Activated CD8-positive, alpha-beta memory T cell treated with anti-CD3 and anti-CD28 coated beads for 36 hours (primary cell): ENCODE measurements around the gene NEK6. TPM values are rescaled to one million over a fixed set of nuclear protein-coding genes. Genes with fewer than 3 reads are reported as not detected.

Source experiments
- CTCF ChIA-PET: fragments of 350-600 bp; sonication (Branson Sonifier 250); formaldehyde crosslinking; loops from one replicate; lab custom pipeline; 2021; ENCODE audit warnings: antibody characterized with exemption; lab: Charles Lee
- POLR2A ChIA-PET: fragments of 350-600 bp; sonication (Branson Sonifier 250); formaldehyde crosslinking; loops from one replicate; lab custom pipeline; 2021; ENCODE audit warnings: antibody characterized with exemption; lab: Charles Lee
- total RNA-seq, 2 experiments: library from RNA; stranded (reverse); gene quantifications; one replicate each; pipeline ENCODE4 v1.2.3, GENCODE V29; 2021

The NEK6 gene
- total RNA-seq, 2 experiments from 2014 or later, result 26.5 to 29.4 TPM

DNA sequence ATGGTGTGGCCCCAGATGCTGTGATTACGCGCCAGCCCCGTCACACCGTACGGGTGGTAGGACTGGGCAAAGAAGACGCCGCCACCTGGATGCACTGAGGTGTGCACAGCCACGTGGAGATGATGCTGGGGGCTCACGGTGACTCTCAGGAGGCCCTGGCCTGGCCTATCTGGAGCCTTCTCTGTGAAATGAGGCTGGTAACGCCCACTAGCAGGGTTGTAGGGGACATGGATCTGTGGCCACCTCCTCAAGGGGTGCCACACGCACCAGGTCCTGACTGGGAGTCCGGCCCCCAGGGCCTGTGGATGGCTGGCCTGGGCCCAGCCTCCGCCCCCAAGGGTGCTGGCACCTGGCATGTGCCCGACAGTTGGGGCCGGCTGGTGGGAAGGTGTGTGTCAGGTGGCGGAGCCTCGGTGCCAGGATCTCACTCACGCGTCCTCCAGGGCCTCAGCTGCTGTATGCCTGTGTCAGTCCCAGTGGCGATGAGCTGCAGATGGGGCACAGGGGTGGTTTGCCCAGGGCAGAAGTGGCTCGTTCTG, 32.4 kb downstream of the NEK6 start:
- ChIA-PET POLR2A (no interaction called here), CTCF (no interaction called here)

DNA sequence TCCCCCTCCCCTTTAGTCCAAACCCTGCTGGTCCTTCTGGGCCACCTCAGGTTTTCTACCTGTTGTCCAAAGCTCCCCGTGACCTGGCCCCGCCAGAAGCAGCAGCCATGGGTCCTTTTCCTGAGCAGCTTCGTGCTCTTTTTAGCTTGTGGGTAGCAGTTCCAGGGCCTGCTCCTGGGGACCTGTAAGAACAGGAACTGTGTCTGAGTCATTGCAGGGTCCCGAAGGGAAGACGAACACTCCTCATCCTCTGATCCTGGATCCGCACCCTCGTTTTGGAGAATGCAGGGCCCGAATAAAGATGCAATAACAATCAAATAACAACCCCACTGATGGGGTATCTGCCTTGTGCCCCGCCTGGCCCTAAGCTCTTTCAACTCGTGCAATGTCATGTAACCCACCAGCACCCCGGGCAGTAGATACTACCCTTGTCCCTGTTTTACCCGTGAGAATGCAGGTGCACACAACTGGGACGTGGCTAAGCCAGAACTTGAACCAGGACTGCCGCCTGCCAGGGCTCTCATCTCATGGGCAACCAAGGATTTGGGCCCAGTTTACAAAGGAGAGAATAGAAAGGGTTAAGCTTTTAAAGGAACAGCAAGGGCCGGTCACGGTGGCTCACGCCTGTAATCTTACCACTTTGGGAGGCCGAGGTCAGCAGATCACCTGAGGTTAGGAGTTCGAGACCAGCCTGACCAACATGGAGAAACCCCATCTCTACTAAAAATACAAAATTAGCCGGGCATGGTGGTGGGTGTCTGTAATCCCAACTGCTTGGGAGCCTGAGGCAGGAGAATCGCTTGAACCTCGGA, 33.2 kb downstream of the NEK6 start:
- ChIA-PET POLR2A (no interaction called here), CTCF (interaction anchor here (1.0 to 2.7 kb wide), 2 partner anchors 89 to 164 kb away, joined by 4 to 12 read pairs; no protein-coding TSS in a partner anchor)

DNA sequence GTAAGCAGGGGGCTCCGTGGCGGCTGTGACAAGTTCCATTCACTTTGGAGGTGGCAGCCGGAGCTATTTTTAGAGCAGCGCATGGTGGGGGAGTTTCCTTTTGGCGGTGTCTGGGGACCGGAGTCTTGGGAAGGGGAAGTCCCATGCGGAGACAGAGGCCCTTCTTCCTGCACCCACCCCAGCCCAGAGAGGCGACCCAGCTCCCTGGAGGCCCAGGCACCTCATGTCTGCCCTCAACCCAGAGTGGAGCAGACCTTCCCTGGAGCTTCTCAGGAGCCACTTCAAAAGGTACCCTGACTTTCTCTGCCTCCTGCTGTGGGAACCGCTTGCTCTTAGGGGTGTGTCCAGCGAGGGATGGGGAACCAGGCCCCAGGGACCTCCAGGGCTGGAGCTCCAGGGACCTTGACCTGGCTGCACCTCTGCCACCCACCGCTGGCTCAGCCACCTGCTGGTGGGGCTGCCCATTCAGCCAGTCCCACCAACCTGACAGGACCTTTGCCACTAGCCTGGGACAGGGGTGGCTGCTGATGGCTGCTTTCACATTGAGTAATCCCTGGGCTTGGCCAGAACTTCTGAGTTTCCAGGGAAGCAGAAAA, 34.1 kb downstream of the NEK6 start:
- POLR2A ChIA-PET, result no interaction called here
- CTCF ChIA-PET, result interaction anchor here (1.0 to 2.7 kb wide), 2 partner anchors 90 to 165 kb away, joined by 4 to 12 read pairs; no protein-coding TSS in a partner anchor

DNA sequence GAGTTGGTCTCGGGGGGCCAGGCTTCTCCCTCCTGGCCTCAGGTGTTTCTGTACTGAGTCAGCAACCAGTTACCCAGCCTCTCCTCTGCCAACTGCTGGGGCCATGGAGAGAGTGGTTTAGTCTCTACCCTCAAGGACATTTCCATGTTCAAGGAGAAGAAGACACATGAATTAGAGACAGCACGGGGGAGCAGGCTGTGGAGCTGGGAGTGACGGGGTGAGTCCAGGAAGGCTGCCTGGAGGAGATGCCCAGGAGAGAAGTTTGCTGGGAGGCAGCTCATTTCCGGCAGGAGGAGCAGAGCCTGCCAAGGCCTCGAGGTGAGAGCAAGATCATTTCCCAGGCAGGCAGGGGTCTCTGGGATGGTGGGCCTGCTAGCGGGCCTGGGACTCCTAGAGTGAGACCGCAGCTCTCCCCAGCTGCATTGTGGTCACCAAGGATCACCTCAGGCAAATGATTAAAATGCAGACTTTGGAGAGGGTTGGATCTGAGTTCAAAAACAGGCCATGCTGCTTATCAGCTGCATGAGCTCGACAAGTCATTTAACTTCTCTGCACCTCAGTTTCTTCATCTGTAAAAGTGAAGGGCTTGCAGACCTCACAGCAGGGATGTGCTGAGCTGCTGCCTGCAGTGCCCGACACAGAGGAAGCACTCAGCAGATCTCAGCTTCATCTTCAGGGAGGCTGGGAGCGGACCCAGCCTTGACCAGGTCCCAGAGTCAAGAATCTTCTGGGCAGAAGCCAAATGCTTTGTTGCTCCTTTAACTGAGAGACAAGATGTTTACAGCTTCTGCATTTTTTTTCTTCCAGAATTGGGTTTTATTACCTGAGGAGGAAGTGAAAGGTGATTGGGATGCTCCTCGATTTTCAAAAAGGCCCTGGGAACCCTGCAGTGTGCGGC, 35.2 kb downstream of the NEK6 start:
- CTCF ChIA-PET, result interaction anchor here (2.7 kb wide), 1 partner anchor 166 kb away, joined by 12 read pairs; no protein-coding TSS in a partner anchor
- POLR2A ChIA-PET, result no interaction called here

DNA sequence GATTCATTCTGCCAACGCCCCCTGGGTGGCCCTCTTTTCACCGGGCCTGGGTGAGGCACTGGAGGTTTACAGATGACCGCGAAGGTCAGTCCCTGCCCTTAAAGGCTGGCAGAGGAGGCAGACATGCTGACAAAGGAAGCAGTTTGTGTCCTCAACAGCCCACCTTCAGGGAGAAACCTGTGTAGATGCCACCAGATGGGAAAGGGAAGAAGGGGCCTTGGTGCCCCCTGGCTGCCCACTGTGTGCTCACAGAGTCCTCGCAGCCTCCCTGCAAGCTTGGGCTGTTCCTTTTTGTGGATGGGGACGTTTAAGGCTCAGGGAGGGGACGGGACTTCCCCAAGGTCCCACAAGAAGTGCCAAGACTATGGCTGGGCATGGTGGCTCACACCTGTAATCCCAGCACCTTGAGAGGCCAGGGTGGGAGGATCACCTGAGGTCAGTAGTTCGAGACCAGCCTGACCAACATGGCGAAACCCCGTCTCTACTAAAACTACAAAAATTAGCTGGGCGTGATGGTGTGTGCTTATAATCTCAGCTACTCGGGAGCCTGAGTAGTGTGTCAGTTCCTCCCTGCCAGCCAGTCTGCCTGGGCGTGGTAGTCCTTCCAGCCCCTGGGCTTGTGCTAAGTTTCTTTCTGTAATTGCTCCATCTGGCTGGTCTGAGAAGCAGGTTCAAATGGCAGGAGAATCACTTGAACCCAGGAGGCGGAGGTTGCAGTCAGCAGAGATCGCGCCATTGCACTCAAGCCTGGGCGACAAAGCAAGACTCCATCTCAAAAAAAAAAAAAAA, 36.2 kb downstream of the NEK6 start:
- ChIA-PET CTCF (interaction anchor here (2.7 kb wide), 1 partner anchor 167 kb away, joined by 12 read pairs; no protein-coding TSS in a partner anchor), POLR2A (no interaction called here)

DNA sequence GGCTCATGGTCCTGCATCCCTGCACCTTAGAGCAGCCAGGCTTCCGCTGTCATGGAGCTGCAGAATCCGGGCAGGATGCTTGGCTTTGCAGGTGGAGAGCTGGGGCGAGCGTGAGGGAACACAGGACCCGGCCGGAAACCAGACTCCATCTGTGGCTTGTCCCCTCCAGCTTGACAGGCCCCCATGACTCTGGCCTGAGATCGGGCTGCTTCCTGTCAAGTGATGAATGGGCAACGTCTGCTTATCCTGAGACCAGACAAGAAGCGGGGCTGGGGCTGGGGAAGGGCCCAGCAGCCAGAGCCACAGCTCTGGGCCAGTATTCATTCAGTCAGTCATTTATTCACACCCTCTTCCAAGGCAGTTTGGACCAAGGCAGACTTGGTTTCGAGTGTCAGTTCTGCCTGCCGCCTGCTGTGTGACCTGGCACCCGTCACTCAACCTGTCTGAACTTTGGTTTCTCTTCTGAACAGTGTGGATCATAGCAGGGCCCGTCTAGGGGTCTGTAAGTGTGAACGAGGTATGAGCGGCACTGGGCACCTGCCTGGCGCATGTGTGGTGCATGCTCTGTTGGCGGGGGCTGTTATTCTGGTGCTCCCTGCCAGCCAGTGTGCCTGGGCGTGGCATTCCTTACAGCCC, 37.5 kb downstream of the NEK6 start:
- ChIA-PET POLR2A (no interaction called here), CTCF (interaction anchor here (0.6 to 1.0 kb wide), 2 partner anchors 187 to 909 kb away, joined by 3 read pairs; no protein-coding TSS in a partner anchor)

DNA sequence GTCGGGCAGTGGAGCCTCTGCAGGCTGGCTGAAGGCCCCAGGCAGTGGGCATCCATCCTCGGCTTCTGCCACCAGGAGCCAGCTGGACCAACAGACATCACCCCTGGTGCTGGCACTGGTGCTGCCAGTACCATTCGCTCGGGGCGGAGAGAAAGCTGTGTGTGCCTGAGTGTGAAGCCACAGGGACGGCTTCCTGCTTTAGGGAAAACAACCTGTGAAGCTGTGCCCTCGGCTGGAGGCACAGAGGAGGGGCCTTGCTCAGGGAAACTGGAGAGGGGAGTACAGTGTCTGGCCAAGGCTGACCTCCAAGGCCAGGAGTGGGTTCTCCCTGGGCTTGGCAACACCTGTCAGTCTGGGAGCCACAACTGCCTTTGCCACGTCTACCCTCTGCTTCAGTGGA, 38.3 kb downstream of the NEK6 start:
- CTCF ChIA-PET, result interaction anchor here (1.0 kb wide), 1 partner anchor 187 kb away, joined by 3 read pairs; no protein-coding TSS in a partner anchor

DNA sequence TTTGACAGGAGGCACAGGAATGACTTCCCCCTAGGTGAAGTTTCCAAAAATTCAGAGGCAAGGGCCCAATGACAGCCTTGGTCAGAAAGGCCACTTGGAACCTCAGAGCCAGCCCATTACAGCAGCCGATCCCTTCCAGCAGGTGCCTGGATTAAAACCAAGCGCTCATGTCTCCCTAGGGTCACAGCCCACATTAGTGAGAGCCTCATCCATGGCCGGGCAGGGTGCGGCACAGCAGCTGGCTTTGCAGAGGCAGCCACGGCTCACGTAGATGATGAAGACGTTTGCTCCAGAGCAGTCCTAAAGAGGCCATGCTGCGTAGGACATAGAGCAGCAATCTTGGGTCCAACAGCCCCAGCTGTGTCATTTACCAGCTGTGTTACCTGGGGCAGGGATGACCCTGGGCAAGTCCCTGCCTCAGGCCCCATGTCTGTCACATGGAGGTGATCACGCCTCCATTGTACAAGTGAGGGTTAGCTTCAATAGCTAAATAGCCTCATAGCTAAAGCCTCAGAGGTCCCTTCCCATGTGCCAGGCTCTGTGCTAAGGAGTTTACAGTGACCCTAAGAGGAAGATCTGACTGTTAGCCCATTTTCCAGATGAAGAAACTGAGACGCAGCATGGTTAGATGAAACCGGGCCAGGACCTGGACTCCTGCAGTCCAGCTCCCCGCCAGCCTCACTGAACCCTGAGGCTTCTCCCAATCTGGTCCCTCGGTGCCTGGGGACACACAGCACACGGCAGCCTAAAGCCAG, 39.2 kb downstream of the NEK6 start:
- ChIA-PET POLR2A (no interaction called here), CTCF (no interaction called here)

More for the DNA sequence above, 38.3 kb downstream of the NEK6 start:
- POLR2A ChIA-PET, result no interaction called here

DNA sequence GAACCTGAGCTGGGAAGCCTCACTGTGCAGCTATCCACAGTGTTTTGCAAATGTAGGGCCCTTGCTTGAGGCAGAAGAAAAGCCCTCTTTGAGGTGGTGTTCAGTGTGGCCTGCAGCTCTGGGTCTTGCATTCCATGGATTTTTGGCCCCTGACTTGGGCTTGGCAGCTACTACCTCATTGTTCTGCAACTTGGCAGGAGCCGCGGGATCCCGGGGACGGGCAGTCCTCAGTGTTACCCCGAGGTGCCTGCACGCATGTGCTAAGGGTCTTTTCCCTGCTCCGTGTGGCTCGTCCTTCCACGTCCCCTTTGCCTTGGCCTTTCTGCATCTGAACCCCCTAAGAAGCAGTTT, 39.8 kb downstream of the NEK6 start:
- CTCF ChIA-PET, result no interaction called here
- POLR2A ChIA-PET, result no interaction called here

DNA sequence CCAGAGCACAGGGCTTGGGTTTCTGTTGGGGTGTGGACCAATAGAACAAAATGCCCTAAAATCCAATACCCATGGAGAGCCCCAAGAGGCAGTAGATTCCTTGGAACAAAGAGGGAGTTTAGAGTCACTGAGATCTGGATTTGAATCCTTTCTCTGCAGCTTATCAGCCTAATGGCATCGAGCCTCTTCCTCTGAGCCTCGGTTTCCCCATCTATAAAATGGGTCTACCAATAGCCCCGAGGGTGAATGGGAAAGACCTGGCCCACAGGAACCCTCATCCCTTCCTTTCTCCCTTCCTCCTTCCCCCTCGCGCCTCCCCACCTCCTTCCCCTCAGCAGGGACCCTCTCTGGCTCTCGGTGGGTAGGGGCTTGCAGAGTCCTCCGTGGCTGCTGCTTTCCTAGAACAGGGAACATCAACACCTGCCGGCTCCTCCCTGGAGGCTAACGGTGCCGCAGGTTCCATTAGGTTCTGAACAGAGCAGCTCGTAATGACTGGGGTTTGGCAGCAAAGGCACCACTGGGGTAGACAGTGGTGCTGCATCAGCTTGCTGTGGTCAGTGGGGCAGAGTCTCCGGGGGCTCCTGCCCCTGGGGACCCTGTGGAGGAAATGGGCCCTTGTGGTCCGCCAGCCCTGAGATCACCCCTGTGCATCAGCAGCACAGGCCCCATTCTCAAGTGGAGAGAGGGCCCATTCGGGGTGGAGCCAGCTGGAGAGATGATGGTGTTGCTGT, 40.3 kb downstream of the NEK6 start:
- CTCF ChIA-PET, result no interaction called here
- POLR2A ChIA-PET, result no interaction called here

DNA sequence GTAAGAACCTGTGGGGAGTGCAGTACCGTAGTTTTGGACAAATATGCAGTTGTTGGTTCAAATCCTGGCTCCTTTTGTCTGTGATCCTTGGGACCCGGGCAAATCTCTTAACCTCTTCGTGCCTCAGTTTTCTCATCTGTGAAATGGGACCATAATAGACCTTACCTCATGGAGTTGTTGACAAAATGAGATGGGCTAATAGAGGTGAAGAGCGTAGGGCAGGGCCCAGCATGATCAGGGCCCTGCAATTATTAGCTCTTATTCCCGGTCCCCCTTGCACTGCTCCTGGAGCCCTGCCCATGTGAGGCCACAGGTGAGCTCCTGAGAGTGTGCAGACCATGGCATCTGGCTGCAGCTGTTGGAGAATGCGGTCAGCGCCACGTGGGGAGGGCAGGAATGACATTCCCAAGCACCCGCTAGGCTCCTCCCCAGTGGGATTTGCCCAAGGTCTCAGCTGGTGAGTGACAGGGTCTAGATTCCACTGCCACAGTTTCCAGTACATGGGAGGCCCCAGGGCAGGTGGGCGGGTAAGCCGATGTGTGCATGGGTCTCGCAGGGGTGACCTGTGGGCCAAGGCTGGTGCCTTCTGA, 41.0 kb downstream of the NEK6 start:
- POLR2A ChIA-PET, result no interaction called here

DNA sequence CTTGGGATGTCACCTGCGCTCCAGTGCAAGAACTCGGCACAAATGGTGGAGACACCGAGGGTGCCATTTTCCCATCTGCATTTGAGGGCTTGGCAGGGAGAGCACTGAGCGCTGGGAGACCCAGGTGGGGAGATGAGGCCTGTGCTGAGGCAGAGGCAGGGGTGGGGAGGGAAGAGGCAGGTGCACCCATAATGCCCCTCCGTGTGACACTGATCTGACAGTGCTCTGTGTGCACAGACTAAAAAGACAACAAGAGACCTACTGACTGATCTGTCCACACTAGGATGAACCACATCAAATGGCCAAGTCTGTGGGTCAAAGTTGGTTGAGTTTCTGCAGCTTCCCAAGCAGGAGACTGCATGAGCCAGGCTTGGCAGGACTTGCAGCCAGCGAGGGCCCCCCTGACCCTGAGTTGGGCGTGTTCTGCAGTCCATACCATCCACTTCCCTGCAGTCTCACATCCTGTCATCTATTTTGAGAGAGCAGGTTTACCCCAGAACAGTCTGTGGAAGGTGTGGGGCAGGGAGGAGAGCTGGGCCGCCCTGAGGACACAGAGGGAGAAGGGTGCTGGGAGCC, 41.9 kb downstream of the NEK6 start:
- CTCF ChIA-PET, result no interaction called here
- POLR2A ChIA-PET, result no interaction called here

More for the DNA sequence above, 41.0 kb downstream of the NEK6 start:
- CTCF ChIA-PET, result no interaction called here

DNA sequence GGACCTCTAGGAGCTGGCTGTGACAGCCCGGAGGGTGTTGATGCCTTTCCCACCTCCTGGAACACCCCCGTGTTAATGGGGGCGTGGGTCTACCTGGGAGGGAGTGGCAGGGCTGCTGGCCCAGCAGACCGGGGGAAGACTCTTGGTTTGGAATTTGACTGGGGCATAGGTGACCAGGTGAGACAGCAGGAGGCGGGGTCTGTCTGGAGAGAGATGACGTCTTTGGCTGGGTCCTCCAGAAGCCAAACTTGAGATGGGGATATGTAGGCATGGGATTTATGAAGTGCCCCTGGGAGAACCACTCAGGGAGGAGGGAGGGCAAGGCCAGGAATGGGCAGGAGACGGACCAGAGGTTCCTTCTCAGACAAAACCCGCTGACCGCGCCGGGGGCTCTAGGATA, 42.6 kb downstream of the NEK6 start:
- CTCF ChIA-PET, result interaction anchor here (0.7 kb wide), 1 partner anchor 174 kb away, joined by 3 read pairs; no protein-coding TSS in a partner anchor
- POLR2A ChIA-PET, result no interaction called here

DNA sequence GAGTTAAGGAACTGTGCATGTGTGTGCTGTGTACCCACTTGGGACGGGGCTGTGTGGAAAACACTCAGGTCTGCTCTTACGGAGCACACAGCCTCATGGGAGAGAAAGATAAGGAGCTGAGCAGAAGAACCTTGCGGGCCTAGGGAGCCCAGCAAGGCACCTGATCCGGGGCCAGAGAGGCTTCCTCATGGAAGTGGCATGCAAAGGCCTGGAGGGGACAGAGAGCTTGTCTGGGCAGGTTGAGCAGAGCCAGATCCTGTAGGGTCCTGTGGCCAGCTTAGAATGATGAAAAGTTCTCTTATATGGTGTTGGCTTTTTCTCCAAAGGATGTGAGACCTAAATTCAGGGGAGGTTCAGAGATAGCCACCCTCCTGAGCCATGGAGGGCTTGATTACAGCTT, 45.2 kb downstream of the NEK6 start:
- CTCF ChIA-PET, result interaction anchor here (0.5 kb wide), 1 partner anchor 75 kb away, joined by 4 read pairs; no protein-coding TSS in a partner anchor
- POLR2A ChIA-PET, result no interaction called here

DNA sequence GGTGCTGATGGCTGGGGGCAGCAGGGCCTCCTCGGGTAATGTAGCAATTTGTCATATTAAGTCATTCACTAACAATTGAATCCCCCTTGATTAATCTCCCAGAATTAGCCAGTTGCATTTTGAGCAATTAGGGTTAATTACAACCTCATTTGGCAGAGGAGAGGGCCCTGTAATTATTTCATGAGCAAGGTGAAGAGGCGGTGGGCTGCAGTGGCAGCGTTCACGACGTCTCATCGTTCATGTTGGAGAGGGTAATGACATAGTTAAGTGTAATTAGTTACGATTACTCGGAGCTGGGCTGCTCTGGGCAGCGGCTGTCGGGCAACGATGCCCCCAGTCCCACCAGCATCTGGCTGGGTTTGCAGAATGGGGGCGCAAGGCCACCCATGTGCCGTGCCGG, 46.0 kb downstream of the NEK6 start:
- ChIA-PET POLR2A (no interaction called here), CTCF (no interaction called here)

DNA sequence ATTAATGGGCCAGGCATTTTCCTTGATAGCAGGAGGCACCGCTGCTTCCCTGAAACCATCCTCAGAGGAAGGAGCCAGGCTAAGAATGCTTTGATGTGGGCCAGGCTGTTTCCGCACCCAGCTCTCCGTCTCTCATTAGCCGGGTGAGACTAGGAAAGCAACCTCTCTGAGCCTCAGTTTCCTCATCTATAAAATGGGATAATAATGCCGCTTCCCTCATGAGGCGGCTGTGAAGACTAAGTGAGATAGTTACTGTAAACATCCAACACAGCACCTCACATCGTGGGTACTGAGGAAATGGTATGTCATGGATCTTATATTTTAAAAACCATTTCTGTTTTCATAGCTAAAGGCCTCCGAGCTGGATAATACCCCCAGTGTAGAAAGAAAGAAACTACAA, 46.5 kb downstream of the NEK6 start:
- ChIA-PET POLR2A (no interaction called here), CTCF (no interaction called here)
